Measurements from ENCODE around the gene SKAP1.

DNA sequence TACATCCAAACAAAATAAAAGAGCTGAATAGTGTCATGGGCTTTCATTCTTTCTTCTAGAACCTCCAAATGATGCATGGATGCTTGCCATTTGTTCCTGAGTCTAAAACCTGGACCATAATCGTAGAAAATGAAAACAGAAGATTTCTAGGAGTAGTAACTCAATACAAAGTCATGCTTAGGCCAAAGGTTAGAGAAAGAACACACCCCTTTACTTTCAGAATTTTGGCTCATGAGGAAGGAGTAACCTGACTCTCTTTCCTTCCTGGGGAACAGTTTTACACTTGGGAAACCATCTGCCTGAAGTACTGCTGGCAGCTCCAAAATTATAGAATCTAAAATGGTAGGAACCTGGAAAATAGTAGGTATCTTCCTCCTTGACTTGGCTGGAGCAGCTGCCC lies 185.2 kb downstream of the SKAP1 start:
- no peak for TF ChIP-seq POLR2AphosphoS5 (IDR thresholded peaks at IDR 0.05; ENCODE audit: low read depth, low read length)
- TF ChIP-seq POLR2A (IDR thresholded peaks at IDR 0.05; ENCODE audit: low read depth, low read length) = no peak

Measured in GM12892 (cell line).